IMR-90 (cell line): ENCODE measurements around the gene GTPBP6. TPM values are rescaled to one million over a fixed set of nuclear protein-coding genes. Genes with fewer than 3 reads are reported as not detected.

Experiments used
- ATAC-seq: fragments of 200-7000 bp; cut with Tn5 transposase; 2 replicates; pipeline ENCODE4 v1.9.1; 2020; ENCODE audit warnings: low read depth, mild to moderate bottlenecking, moderate library complexity
- BruUV-seq: library from RNA; stranded (reverse); fragments of 400-500 nt; replicated peaks from 2 replicates; lab custom pipeline; 2021; lab: Mats Ljungman, UMichigan
- CTCF ChIA-PET: fragments of 300-600 bp; formaldehyde crosslinking; extraction: SDS; loops from one replicate; lab custom pipeline; 2021; ENCODE audit warnings: antibody characterized with exemption; lab: Yijun Ruan, JAX
- POLR2A ChIA-PET: fragments of 300-600 bp; sonication (Branson Sonifier 250); formaldehyde crosslinking; loops from one replicate; lab custom pipeline; 2022; ENCODE audit warnings: antibody characterized with exemption; ENCODE audit not compliant: unreplicated experiment; lab: Charles Lee
- DNase-seq: peaks from one replicate; pipeline ENCODE4 v3.0.0; 2013
- H2AFZ ChIP-seq: replicated peaks from 2 replicates; pipeline ENCODE3; 2013; ENCODE audit warnings: low read length, mild to moderate bottlenecking; ENCODE audit not compliant: poor library complexity
- H2AK5ac ChIP-seq: 2 replicates; pipeline ENCODE4 v1.6.1; 2013; ENCODE audit warnings: low read depth, low read length, inconsistent platforms
- H2AK9ac ChIP-seq: replicated peaks from 2 replicates; pipeline ENCODE3; 2013; ENCODE audit warnings: mild to moderate bottlenecking, low read depth, low read length, moderate library complexity; ENCODE audit not compliant: poor library complexity
- H2BK120ac ChIP-seq: 2 replicates; pipeline ENCODE4 v1.6.1; 2013; ENCODE audit warnings: low read depth, low read length, inconsistent platforms
- H2BK15ac ChIP-seq: 3 replicates; pipeline ENCODE4 v1.6.1; 2013; ENCODE audit warnings: low read depth, low read length, inconsistent platforms
- H2BK20ac ChIP-seq: 2 replicates; pipeline ENCODE4 v1.6.1; 2013; ENCODE audit warnings: low read depth, mild to moderate bottlenecking, inconsistent platforms, low read length, moderate library complexity
- H2BK5ac ChIP-seq: 2 replicates; pipeline ENCODE4 v1.6.1; 2013; ENCODE audit warnings: mild to moderate bottlenecking, low read depth, low read length, inconsistent platforms; ENCODE audit not compliant: poor library complexity, severe bottlenecking
- H3K14ac ChIP-seq: replicated peaks from 2 replicates; pipeline ENCODE4 v1.6.1; 2013; ENCODE audit warnings: low read depth, low read length, inconsistent platforms
- H3K18ac ChIP-seq: 2 replicates; pipeline ENCODE4 v1.6.1; 2013; ENCODE audit warnings: low read depth, low read length, control low read depth
- H3K23ac ChIP-seq: 2 replicates; pipeline ENCODE4 v1.6.1; 2013; ENCODE audit warnings: low read depth, low read length, inconsistent platforms
- H3K27ac ChIP-seq: 2 replicates; pipeline ENCODE4 v1.5.1; 2013; ENCODE audit warnings: mild to moderate bottlenecking, control low read depth, low read length; ENCODE audit not compliant: insufficient read depth
- H3K27me3 ChIP-seq: 2 replicates; pipeline ENCODE4 v1.6.1; 2013; ENCODE audit warnings: low read length; ENCODE audit not compliant: control insufficient read depth, insufficient read depth
- H3K36me3 ChIP-seq: 2 replicates; pipeline ENCODE4 v1.6.1; 2013; ENCODE audit warnings: low read length, mixed read lengths; ENCODE audit not compliant: control insufficient read depth, insufficient read depth
- H3K4ac ChIP-seq: 2 replicates; pipeline ENCODE4 v1.6.1; 2013; ENCODE audit warnings: low read depth, low read length, inconsistent platforms
- H3K4me1 ChIP-seq: 2 replicates; pipeline ENCODE4 v1.6.1; 2013; ENCODE audit warnings: low read length, mixed read lengths; ENCODE audit not compliant: control insufficient read depth, insufficient read depth
- H3K4me2 ChIP-seq: 2 replicates; pipeline ENCODE4 v1.6.1; 2013; ENCODE audit warnings: low read depth, mild to moderate bottlenecking, control low read depth, low read length, moderate library complexity
- H3K4me3 ChIP-seq: 2 replicates; pipeline ENCODE4 v1.5.1; 2013; ENCODE audit warnings: low read depth, mild to moderate bottlenecking, control low read depth, low read length, moderate library complexity; ENCODE audit not compliant: insufficient read depth
- H3K56ac ChIP-seq: 2 replicates; pipeline ENCODE4 v1.6.1; 2013; ENCODE audit warnings: low read length, inconsistent platforms; ENCODE audit not compliant: insufficient read depth; ENCODE audit errors: extremely low read depth
- H3K79me1 ChIP-seq, 2 experiments: 2 replicates each; pipeline ENCODE4 v1.6.1; 2013; ENCODE audit warnings: low read length in 2 of 2, inconsistent platforms in 1 of 2, low read depth in 1 of 2
- H3K9ac ChIP-seq: 2 replicates; pipeline ENCODE4 v1.6.1; 2013; ENCODE audit warnings: low read depth, low read length, control low read depth
- H3K9me1 ChIP-seq: 2 replicates; pipeline ENCODE4 v1.6.1; 2013; ENCODE audit warnings: low read length, inconsistent platforms; ENCODE audit not compliant: insufficient read depth
- H3K9me3 ChIP-seq: 2 replicates; pipeline ENCODE4 v1.6.1; 2013; ENCODE audit warnings: low read length; ENCODE audit not compliant: control insufficient read depth, insufficient read depth
- H4K20me1 ChIP-seq: 2 replicates; pipeline ENCODE4 v1.6.1; 2013; ENCODE audit warnings: low read length, inconsistent platforms; ENCODE audit not compliant: insufficient read depth
- H4K5ac ChIP-seq: 2 replicates; pipeline ENCODE4 v1.6.1; 2013; ENCODE audit warnings: mild to moderate bottlenecking, low read depth, low read length, control low read depth
- H4K8ac ChIP-seq, 2 experiments: 2 replicates each; pipeline ENCODE4 v1.6.1; 2013; ENCODE audit warnings: low read depth in 2 of 2, low read length in 2 of 2, control low read depth in 1 of 2, inconsistent platforms in 1 of 2
- H4K91ac ChIP-seq: 2 replicates; pipeline ENCODE4 v1.6.1; 2013; ENCODE audit warnings: low read depth, low read length, inconsistent platforms; ENCODE audit not compliant: insufficient read depth
- BHLHE40 ChIP-seq: fragments of 150-350 bp; IDR thresholded peaks from 2 replicates; pipeline ENCODE4 v1.6.1; 2016; ENCODE audit warnings: mild to moderate bottlenecking, low read depth, low read length
- CEBPB ChIP-seq: IDR thresholded peaks from 2 replicates; pipeline ENCODE4 v1.6.1; 2012; ENCODE audit warnings: low read depth, low read length, improper control_type of control experiment
- CHD1 ChIP-seq: IDR thresholded peaks from 2 replicates; pipeline ENCODE4 v1.6.1; 2012; ENCODE audit warnings: low read depth, low read length, improper control_type of control experiment
- FOS ChIP-seq: fragments of 150-350 bp; IDR thresholded peaks from 2 replicates; pipeline ENCODE4 v1.6.1; 2016; ENCODE audit warnings: low read depth, low read length
- MAFK ChIP-seq: IDR thresholded peaks from 2 replicates; pipeline ENCODE4 v1.6.1; 2012; ENCODE audit warnings: low read depth, low read length, improper control_type of control experiment
- MAZ ChIP-seq: IDR thresholded peaks from 2 replicates; pipeline ENCODE4 v1.6.1; 2012; ENCODE audit warnings: low read depth, mild to moderate bottlenecking, low read length, improper control_type of control experiment, moderate library complexity, borderline replicate concordance
- MXI1 ChIP-seq: IDR thresholded peaks from 2 replicates; pipeline ENCODE4 v1.6.1; 2012; ENCODE audit warnings: low read depth, mild to moderate bottlenecking, low read length, moderate library complexity, borderline replicate concordance
- NFE2L2 ChIP-seq: fragments of 150-350 bp; IDR thresholded peaks from 2 replicates; pipeline ENCODE4 v1.6.1; 2016; ENCODE audit warnings: low read depth, mild to moderate bottlenecking, low read length
- POLR2A ChIP-seq: IDR thresholded peaks from 2 replicates; pipeline ENCODE4 v1.6.1; 2012; ENCODE audit warnings: mild to moderate bottlenecking, low read depth, low read length
- RAD21 ChIP-seq: IDR thresholded peaks from 2 replicates; pipeline ENCODE4 v1.6.1; 2012; ENCODE audit warnings: low read length, improper control_type of control experiment
- RCOR1 ChIP-seq: IDR thresholded peaks from 2 replicates; pipeline ENCODE4 v1.6.1; 2012; ENCODE audit warnings: mild to moderate bottlenecking, low read length, improper control_type of control experiment; ENCODE audit not compliant: insufficient replicate concordance
- RFX5 ChIP-seq: IDR thresholded peaks from 2 replicates; pipeline ENCODE4 v1.8.0; 2012; ENCODE audit warnings: low read depth, mild to moderate bottlenecking, low read length, moderate library complexity
- SMC3 ChIP-seq: fragments of 150-350 bp; IDR thresholded peaks from 2 replicates; pipeline ENCODE4 v1.6.1; 2016; ENCODE audit warnings: low read depth, mild to moderate bottlenecking, antibody characterized with exemption, low read length, moderate library complexity
- WGBS, 2 experiments: methylation state at CpG; one replicate each; pipeline versions ENCODE4 v1.1.5 to v1.1.7; 2013; ENCODE audit warnings: missing lambda C conversion rate in 2 of 2; ENCODE audit not compliant: insufficient read length in 1 of 2; ENCODE audit errors: extremely low coverage in 2 of 2; 5-methylcytosine and 5-hydroxymethylcytosine counted together
- dilution Hi-C: fragments of 300-500 bp; cut with HindIII; formaldehyde crosslinking; loops from one replicate; pipeline ENCODE4 v1.14.3; 2018; ENCODE audit warnings: low sequenced_read_pairs; ENCODE audit not compliant: unreplicated experiment
- in situ Hi-C: fragments of 300-500 bp; cut with MboI; formaldehyde crosslinking; loops from 3 replicates; pipeline ENCODE4 v1.14.3; 2019; ENCODE audit warnings: low sequenced_read_pairs, inconsistent platforms, mixed read lengths
- intact Hi-C: fragments of 100-400 bp; cut with micrococcal nuclease; formaldehyde crosslinking; loops from 2 replicates; pipeline ENCODE4 v1.10.0; 2022
- polyA plus RNA-seq, 3 experiments: library from polyadenylated mRNA; depleted of rRNA; stranded (reverse); fragments of >200 nt; gene quantifications; 2 replicates each; pipeline ENCODE4 v1.2.3, GENCODE V29; 2012; ENCODE audit warnings: low replicate concordance in 1 of 3
- total RNA-seq: library from RNA; depleted of rRNA; stranded (reverse); fragments of >200 nt; gene quantifications from 2 replicates; pipeline ENCODE4 v1.2.3, GENCODE V29; 2012
- TF ChIP-seq, protein P1 (sequence below): fragments of 150-350 bp; IDR thresholded peaks from 2 replicates; pipeline ENCODE4 v1.6.1; 2016; ENCODE audit warnings: low read depth, mild to moderate bottlenecking, low read length, moderate library complexity, borderline replicate concordance
- TF ChIP-seq, protein P2 (sequence below): conservative IDR thresholded peaks from 2 replicates; pipeline ENCODE4 v1.5.1; 2012; ENCODE audit warnings: mild to moderate bottlenecking, low read depth, low read length, improper control_type of control experiment
- TF ChIP-seq, protein P3 (sequence below): fragments of 150-350 bp; IDR thresholded peaks from 2 replicates; pipeline ENCODE4 v1.6.1; 2017; ENCODE audit warnings: mild to moderate bottlenecking, antibody characterized with exemption, low read length, low read depth

GTPBP6 gene
- total and polyA plus RNA-seq, 2 of the 4 experiments (the other 2 are of a cell fraction) = 24.0 to 31.6 TPM

DNA sequence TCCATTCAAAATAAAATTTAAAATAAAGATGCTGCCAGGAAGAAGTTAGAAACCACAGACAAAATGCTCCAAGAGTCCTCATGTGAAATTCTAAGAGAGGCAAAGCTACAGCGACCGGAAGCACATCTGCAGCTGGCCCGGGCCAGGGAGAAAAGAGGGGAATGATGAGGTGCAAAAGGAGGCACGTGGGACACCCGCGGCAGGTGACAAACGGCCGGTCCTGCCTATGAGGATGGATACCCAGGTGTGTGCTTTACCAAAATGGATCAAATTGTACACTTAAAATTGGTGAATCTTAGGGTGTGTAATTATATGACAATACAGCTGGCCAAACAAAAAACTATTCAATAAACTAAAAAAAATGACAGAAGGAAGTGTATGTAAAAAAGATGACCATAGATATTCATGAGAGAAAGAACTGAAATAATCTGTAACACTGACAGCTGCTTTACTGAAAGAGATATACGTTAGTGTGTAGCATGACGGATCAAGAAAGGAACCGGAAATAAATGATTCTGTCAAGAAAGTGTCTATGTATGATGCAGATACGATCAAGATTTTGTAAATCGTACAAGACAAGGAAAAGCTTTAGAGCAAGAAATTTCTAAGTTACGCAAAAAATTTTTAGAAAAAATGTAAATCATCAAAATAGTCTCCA, 38.6 kb upstream of the GTPBP6 start:
- ATAC-seq (no peak), DNase-seq (no peak)
- no TSS peak for BruUV-seq
- H4K8ac ChIP-seq = no peak overlapping the region; a peak in 1 of 4 replicates
- H3K9ac ChIP-seq = no peak overlapping the region
- no peak overlapping the region for H4K5ac ChIP-seq
- no peak overlapping the region for H3K14ac ChIP-seq
- H3K4me1 ChIP-seq = no peaks in the 10 kb centered on the region
- H3K4ac ChIP-seq = no peak overlapping the region
- no peak overlapping the region for H2AFZ ChIP-seq
- H2AK5ac ChIP-seq = no peak overlapping the region
- dilution Hi-C loops = no loop called here
- H2AK9ac ChIP-seq = no peak overlapping the region
- WGBS, 2 experiments = no CpG with 5 or more reads among the region's 14 CpGs
- H3K56ac ChIP-seq = no peak overlapping the region
- no peak overlapping the region for H3K27ac ChIP-seq
- H2BK20ac ChIP-seq = no peak overlapping the region
- ChIA-PET CTCF (no interaction called here), POLR2A (no interaction called here)
- H4K91ac ChIP-seq = no peak overlapping the region
- no peaks in the 10 kb centered on the region; the same call in 1 of the 2 replicates for H4K20me1 ChIP-seq
- H3K4me3 ChIP-seq = no peak overlapping the region
- in situ Hi-C loops = no loop called here
- no peaks in the 10 kb centered on the region for H3K9me1 ChIP-seq
- H3K27me3 ChIP-seq = no peaks in the 10 kb centered on the region
- intact Hi-C loops = no loop called here
- peaks cover 14% of the 10 kb centered on the region; the same call in 1 of the 2 replicates for H3K36me3 ChIP-seq
- no peak overlapping the region for H2BK15ac ChIP-seq
- TF ChIP-seq, protein P1, sequence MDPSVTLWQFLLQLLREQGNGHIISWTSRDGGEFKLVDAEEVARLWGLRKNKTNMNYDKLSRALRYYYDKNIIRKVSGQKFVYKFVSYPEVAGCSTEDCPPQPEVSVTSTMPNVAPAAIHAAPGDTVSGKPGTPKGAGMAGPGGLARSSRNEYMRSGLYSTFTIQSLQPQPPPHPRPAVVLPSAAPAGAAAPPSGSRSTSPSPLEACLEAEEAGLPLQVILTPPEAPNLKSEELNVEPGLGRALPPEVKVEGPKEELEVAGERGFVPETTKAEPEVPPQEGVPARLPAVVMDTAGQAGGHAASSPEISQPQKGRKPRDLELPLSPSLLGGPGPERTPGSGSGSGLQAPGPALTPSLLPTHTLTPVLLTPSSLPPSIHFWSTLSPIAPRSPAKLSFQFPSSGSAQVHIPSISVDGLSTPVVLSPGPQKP = no peak
- TF ChIP-seq BHLHE40 (no peak), MAFK (no peak), FOS (no peak), SMC3 (no peak), NFE2L2 (no peak), MAZ (no peak), MXI1 (no peak), CHD1 (no peak), RAD21 (no peak), RFX5 (no peak), RCOR1 (no peak), POLR2A (no peak), CEBPB (no peak)
- TF ChIP-seq, protein P2, sequence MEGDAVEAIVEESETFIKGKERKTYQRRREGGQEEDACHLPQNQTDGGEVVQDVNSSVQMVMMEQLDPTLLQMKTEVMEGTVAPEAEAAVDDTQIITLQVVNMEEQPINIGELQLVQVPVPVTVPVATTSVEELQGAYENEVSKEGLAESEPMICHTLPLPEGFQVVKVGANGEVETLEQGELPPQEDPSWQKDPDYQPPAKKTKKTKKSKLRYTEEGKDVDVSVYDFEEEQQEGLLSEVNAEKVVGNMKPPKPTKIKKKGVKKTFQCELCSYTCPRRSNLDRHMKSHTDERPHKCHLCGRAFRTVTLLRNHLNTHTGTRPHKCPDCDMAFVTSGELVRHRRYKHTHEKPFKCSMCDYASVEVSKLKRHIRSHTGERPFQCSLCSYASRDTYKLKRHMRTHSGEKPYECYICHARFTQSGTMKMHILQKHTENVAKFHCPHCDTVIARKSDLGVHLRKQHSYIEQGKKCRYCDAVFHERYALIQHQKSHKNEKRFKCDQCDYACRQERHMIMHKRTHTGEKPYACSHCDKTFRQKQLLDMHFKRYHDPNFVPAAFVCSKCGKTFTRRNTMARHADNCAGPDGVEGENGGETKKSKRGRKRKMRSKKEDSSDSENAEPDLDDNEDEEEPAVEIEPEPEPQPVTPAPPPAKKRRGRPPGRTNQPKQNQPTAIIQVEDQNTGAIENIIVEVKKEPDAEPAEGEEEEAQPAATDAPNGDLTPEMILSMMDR = no peak
- TF ChIP-seq, protein P3, sequence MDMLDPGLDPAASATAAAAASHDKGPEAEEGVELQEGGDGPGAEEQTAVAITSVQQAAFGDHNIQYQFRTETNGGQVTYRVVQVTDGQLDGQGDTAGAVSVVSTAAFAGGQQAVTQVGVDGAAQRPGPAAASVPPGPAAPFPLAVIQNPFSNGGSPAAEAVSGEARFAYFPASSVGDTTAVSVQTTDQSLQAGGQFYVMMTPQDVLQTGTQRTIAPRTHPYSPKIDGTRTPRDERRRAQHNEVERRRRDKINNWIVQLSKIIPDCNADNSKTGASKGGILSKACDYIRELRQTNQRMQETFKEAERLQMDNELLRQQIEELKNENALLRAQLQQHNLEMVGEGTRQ = no peak
- H3K9me3 ChIP-seq = peaks cover 18% of the 10 kb centered on the region
- H3K79me1 ChIP-seq = peaks cover 0 to 5% of the 10 kb centered on the region in 2 experiments; a peak in 1 of 4 replicates
- no peak overlapping the region for H2BK120ac ChIP-seq
- H2BK5ac ChIP-seq = no peak overlapping the region
- no peak overlapping the region for H3K4me2 ChIP-seq
- no peak overlapping the region for H3K18ac ChIP-seq
- H3K23ac ChIP-seq = no peak overlapping the region
